Measurements from ENCODE around the gene GLRX5.
"Not testable (repeated sequence)": the region's sequence is repeated elsewhere in the genome, so short reads cannot be mapped to it uniquely, and the experiment has no call there.

The GLRX5 gene

GRCh38 chr14:95498622-95499353 lies 36.1 kb upstream of the GLRX5 start:
- no peak for DNase-seq (ENCODE audit: low read depth, low spot score)

GRCh38 chr14:95499354-95499750 lies 35.5 kb upstream of the GLRX5 start:
- DNase-seq (ENCODE audit: low read depth, low spot score): no peak

- DNase-seq (ENCODE audit: low read depth, low spot score): no peak
These were observed 34.6 kb upstream of the GLRX5 start for GRCh38 chr14:95500201-95500681.

DNA sequence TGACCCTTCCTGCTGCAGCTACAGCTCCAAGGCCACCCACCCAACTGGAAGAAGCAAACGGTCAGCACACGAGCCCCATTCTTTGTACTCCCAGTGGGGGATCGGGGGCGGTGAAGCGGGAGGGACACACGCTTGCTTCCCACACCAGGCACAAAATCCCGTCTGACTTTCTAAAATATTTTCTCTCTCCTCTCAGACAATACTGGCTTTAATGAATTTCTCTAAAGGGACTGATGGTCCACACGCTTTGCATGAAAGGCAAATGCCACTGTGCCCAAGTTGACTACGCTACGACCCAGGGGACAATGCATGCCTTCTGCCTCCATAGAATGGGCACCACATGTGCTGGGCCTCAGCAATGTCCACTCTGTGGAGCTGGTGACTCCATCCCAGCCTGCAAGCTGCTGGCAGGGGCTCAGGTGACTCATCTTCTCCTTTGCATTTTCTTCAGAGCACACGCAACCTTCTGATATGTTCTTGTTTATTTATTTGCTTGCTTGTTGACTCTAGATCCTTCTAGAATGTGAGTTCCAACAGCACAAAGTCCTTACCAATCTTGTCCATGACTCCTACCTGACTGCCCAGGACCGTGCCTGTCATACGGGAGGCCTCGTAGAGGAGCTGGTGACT lies 34.0 kb upstream of the GLRX5 start:
- DNase-seq (ENCODE audit: low read depth, low spot score): no peak

DNA sequence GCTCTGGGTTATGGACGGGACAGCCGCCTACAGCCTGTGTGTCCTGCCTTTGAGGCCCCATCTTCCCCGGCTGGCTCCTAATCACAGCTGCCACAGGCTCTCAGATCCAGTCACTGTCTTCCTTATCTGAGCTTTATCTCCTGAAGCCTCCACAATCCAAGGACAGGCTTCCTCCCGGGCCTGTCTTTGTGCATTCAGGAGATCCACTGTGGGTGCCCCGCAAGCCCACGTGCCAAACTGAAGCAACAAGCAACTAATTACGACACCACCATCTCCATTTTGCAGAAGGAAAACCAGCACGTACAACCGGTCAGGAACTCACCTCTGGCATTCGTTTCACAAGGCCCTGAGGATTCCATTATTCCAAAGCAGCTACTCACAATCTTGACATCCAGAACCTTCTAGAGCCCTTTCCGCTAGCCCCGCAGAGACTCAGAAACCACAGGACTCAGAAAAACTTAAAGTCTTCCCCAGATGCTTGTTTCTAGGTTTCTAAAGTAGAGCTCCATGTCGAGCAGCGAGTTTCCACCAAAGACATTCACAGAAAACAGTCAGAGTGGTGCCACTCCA lies 32.4 kb upstream of the GLRX5 start:
- DNase-seq (ENCODE audit: low read depth, low spot score): no peak

DNA sequence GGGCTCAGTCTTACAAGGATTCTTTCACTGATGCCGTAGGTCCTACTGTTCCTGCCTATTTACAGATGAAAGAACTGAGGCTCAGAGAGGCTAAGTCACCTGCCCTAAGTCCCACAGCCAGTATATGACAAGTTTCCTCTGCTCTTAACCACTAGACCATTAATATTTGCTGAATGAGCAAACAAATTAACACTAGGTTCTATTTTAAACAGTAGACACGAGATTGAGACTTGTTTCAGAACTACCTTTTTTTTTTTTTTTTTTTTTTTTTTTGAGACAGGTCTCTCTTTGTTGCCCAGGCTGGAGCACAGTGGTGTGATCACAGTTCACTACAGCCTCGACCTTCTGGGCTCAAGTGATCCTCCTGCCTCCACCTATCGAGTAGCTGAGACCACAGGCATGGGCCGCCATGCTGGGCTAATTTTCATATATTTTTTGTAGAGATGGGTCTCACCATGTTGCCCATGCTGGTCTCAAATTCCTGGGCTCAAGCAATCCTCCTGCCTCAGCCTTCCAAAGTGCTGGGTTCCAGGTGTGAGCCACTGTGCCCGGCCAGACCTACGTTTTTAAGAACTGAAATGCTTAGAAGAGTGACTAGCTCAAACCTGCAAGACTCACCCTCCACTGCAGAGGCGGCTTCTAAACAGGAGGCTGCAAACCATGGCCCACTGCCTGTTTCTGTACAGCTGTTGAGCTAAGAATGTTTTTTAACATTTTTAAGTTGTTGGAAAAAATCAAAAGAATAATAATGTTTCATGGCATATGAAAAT lies 31.3 kb upstream of the GLRX5 start:
- DNase-seq (ENCODE audit: low read depth, low spot score): no peak

DNA sequence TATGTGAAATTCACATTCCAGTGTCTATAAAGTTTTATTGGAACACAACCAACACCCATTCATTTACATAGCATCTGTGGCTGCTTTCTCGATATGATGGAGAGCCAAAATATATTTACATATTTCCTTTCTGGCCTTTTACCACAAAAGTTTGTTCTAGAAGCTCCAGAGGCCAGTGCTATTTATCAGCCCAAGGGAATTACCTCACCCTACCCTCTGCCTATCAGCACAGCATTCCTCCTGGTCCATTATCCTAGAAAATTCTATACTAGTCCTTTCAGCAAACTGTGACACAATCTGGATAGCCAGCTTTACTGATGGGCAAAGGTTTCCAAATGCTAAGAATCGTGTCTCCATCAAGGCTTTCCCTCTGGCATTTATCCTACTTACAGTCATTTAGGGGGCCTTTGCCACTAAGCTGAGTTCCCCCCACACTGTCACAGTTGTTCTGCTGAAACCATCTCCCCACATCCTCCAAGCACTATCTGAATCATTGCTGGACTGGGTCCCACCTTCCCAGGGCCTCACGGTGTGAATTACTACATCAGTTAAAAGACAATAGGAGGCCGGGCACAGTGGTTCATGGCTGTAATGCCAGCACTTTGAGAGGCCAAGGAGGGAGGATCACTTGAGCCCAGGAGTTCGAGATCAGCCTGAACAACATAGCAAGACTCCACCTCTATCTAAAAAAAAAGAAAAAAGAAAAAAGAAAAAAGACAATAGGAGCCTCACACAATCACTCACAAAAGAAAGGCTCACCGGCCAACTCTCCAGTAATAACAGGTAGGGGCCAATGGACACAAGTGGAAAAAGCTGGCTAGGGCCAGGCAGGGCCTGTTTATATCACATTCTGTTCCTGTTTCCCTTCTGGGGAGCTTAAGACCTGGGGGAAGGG lies 30.5 kb upstream of the GLRX5 start:
- DNase-seq (ENCODE audit: low read depth, low spot score): no peak

- DNase-seq (ENCODE audit: low read depth, low spot score): no peak
These were observed 29.7 kb upstream of the GLRX5 start for GRCh38 chr14:95505030-95505589.

DNA sequence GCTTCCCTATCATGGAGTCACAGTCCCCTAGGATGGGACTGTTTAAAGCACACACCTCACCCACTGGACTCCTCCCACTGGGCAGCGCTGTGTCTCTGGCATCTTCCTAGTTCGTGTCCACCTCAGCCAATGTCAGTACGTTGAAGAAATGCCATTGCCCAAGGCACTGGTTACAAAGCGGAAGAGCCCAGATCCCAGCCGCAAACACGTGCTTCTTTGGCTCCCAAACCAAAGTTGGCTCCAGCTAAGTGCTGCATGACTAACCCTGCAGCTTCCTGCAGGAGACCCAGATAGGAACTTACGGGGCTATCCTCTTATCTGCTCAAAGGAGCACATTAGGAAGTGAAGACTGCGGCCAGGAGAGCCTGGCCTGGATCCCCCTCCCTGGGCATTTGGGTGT lies 27.7 kb upstream of the GLRX5 start:
- no peak for DNase-seq (ENCODE audit: low read depth, low spot score)

DNA sequence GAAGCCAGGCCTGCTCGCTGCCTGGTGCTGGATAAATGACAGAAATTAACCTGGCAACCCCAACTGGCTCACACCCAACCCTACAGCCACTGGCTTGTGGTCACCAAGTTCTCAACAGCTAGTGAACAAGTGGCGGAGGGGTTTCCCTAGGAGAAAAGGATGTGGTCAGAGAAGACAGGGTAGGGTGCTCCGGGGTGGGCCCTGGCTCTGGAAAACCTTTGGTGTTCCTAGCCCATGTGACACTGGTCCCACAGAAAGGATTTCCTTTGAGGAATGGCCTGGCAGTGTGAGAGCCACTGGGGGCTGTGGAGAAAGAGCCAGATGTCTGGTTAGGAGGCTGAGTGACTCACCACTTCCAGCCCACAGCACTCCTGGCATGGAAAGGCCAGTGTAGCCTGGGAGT lies 27.1 kb upstream of the GLRX5 start:
- DNase-seq (ENCODE audit: low read depth, low spot score): no peak

DNA sequence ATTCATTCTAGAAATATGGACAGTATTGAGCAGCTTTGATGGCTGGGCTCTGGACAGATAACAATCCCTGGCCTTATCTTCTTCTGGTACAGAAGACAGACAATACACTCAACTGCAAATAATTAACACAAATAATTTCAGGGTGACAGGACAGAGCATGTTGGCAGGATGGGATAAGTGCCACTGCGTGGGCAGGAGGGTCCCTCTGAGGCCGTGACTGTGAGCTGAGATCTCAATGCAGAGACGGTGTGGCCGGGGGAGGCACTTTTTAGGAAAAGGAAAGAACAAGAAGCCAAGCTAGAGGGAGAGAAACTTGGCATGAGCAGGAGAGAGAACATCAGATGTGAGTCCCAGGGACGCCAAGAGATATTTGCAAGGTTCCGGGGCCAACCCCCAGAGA lies 26.5 kb upstream of the GLRX5 start:
- no peak for DNase-seq (ENCODE audit: low read depth, low spot score)

DNA sequence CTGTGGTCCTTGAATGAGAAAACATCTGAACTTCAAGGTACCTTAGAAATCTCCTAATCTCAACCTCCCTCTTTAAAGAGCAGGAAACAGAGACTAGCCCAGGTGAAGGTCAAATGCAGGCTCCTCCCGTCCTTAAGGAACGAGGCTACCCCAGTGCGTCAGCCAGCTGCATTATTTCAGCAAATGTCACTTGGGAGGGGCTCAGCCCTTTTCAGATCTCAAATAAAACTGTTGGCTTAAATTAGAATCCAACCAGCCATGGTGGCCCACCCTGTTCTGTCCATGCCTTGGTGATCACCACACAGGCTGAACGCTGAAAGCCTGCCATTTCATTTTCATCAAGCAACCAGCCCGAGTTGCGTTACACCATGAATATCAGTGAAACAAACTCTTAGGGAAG lies 25.4 kb upstream of the GLRX5 start:
- DNase-seq (ENCODE audit: low read depth, low spot score): no peak

DNA sequence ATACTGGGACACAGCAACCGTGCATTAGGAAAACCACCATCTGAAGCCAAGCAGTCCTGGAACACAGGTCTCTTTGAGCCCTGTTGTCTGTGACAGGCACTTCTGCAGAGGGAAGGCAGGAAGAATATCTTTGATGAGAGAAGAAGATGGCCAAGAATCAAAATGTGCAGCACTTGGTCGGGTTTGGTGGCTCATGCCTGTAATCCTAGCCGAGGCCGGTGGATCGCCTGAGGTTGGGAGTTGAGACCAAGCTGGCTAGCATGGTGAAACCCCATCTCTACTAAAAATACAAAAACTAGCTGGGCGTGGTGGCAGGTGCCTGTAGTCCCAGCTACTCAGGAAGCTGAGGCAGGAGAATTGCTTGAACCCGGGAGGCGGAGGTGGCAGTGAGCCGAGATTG lies 24.5 kb upstream of the GLRX5 start:
- DNase-seq (ENCODE audit: low read depth, low spot score): not testable (repeated sequence)

DNA sequence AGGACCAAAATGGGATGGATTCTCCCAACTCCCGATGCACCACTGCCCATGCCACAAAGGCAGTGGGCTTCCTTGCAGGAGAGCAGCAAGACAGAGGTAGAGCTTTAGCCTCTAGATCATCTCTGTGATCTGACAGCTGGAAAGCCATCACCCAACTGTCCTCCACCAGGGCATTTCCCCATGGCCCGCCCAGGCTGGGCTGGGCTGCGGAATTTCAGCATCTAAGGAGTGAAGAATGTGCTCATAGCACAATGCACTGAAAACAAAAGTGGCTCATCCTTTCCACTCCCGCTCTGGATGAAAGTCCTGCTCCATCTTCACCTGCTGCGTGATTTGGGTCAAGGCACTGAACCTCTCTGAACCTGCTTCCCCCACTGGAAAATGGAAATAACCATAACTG lies 24.0 kb upstream of the GLRX5 start:
- no peak for DNase-seq (ENCODE audit: low read depth, low spot score)

DNA sequence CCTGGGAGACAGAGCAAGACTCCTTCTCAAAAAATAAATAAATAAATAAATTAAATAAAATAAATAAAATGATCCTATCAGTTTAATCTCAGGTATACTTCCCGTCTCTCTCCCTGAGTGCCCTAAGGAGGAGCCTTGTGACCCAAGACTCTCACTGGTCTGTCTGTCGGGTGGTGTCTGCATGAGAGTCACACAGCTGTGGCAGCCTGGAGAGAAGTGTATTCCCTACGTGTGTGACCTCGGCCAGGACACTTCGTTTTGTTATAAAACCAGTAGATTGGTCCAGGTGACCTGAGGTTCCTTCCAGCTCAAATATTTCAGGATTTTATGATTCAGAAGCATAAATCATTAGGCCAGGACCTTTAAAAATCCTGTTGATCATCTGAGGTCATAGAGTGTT lies 23.2 kb upstream of the GLRX5 start:
- no peak for DNase-seq (ENCODE audit: low read depth, low spot score)

GRCh38 chr14:95513291-95513690 lies 21.6 kb upstream of the GLRX5 start:
- no peak for DNase-seq (ENCODE audit: low read depth, low spot score)

GRCh38 chr14:95514131-95515079 lies 20.4 kb upstream of the GLRX5 start:
- DNase-seq (ENCODE audit: low read depth, low spot score): no peak

GRCh38 chr14:95515080-95515489 lies 19.8 kb upstream of the GLRX5 start:
- DNase-seq (ENCODE audit: low read depth, low spot score): peak; percentile 72

GRCh38 chr14:95515596-95516552 lies 19.0 kb upstream of the GLRX5 start:
- DNase-seq (ENCODE audit: low read depth, low spot score): no peak
